Psoas muscle (tissue), 8 donors: ENCODE data around the gene MCRIP2. TPM values are rescaled to one million over a fixed set of nuclear protein-coding genes. Genes with fewer than 3 reads are reported as not detected.

Experiments
- ATAC-seq, 4 donors: fragments of 200-7000 bp; cut with Tn5 transposase; one replicate each; pipeline ENCODE4 v1.9.1; 2020; ENCODE audit warnings: moderate library complexity in 3 of 4, mild to moderate bottlenecking in 2 of 4
- DNase-seq, 2 donors: peaks; one replicate each; pipeline ENCODE4 v3.0.0-alpha.2; 2020
- H3K27ac ChIP-seq: fragments of 200-600 bp; one replicate; pipeline ENCODE4 v1.8.0; 2022
- H3K27me3 ChIP-seq, 3 donors: fragments of 200-600 bp in 1 of 3; one replicate each; pipeline versions ENCODE4 v1.6.1 to v1.8.0; 2013 to 2022; ENCODE audit warnings: low read length in 2 of 3, mild to moderate bottlenecking in 2 of 3, moderate library complexity in 1 of 3; ENCODE audit not compliant: insufficient read depth in 3 of 3
- H3K36me3 ChIP-seq, 2 donors: fragments of 200-600 bp in 1 of 2; one replicate each; pipeline versions ENCODE4 v1.6.1 to v1.8.0; 2013 to 2022; ENCODE audit warnings: low read depth in 1 of 2, mild to moderate bottlenecking in 1 of 2, moderate library complexity in 1 of 2; ENCODE audit not compliant: insufficient read depth in 1 of 2
- H3K4me1 ChIP-seq: fragments of 200-600 bp; one replicate; pipeline ENCODE4 v1.8.0; 2022
- H3K4me3 ChIP-seq: fragments of 200-600 bp; one replicate; pipeline ENCODE4 v1.8.0; 2022; ENCODE audit warnings: mild to moderate bottlenecking
- H3K9me3 ChIP-seq: fragments of 200-600 bp; one replicate; pipeline ENCODE4 v1.8.0; 2022
- WGBS, 3 donors: extraction: QIAGEN DNeasy Blood & Tissue Kit; methylation state at CpG; one replicate each; pipeline versions ENCODE4 v1.1.6 to v1.1.7; 2013; 5-methylcytosine and 5-hydroxymethylcytosine counted together
- intact Hi-C, 2 donors: fragments of 100-400 bp; cut with DNase I; formaldehyde crosslinking; loops; one replicate each; pipeline versions ENCODE4 v1.11.0 to v1.14.2; 2022
- polyA plus RNA-seq, 3 donors: library from polyadenylated mRNA; stranded (reverse); fragments of 200-250 nt; gene quantifications; one replicate each; pipeline ENCODE4 v1.2.3, GENCODE V29; 2013
- total RNA-seq, 4 donors: library from RNA; stranded (reverse); fragmentation: NEBNext Ultra II Directional in 2 of 4; extraction: Animal tissue kit (Norgen Biotek cat#: 25700) in 2 of 4; gene quantifications; one replicate each; pipeline versions ENCODE4 v1.2.1 to v1.2.4, GENCODE V29; 2021 to 2023
- TF ChIP-seq, protein P1 (sequence below): fragments of 200-600 bp; IDR thresholded peaks from one replicate; pipeline ENCODE4 v1.8.0; 2022; ENCODE audit warnings: antibody characterized with exemption
- donor health status: healthy with polysubstance abuse.
- donor health status: DM: no; HTN: no; CAD: no; lungs with moderate emphysema.
- donor health status: Bipolar disorder and iron deficiency.
- donor health status: healthy.
- donor health status: DM: yes; HTN: yes; CAD: no.
- donor health status: DM: no; HTN: no; CAD: no.
- donor health status: DM: no; HTN: no; CAD: no.
- donor health status: DM: yes; HTN: yes; CAD: no.

Gene MCRIP2
- total and polyA plus RNA-seq, 7 donors, result 61.6 to 124 (median 80.2) TPM

DNA sequence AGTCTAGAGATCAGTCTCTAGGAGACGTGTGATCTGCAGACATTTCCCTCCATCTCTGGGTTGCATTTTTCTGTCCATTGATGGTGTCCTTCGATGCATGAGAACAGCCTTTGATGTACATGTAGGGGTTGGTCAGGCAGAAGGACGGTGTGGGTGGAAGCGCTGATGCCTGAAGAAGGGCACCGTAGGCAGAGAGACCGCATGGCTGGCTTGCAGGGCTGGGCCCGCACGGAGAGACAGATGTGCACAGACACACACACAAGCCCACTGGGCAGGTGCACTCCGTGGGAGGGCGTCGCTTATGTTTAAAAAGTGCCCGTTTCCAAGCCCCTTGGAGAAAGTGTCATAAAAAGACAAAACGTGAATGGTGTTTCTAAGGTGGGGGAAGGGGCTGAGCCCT lies 26.5 kb upstream of the MCRIP2 start:
- Histone ChIP-seq H3K4me3 (no peak overlapping the region), H3K4me1 (peaks cover 11% of the 10 kb centered on the region), H3K9me3 (no peaks in the 10 kb centered on the region), H3K36me3 (peaks cover 0 to 22% of the 10 kb centered on the region in 2 donors), H3K27me3 (no peaks in the 10 kb centered on the region), H3K27ac (no peak overlapping the region)
- intact Hi-C loops, result loop anchor here in 1 of 2 donors (5.0 kb wide), 1 partner anchor 38 kb away; no protein-coding TSS in a partner anchor
- TF ChIP-seq, protein P1, sequence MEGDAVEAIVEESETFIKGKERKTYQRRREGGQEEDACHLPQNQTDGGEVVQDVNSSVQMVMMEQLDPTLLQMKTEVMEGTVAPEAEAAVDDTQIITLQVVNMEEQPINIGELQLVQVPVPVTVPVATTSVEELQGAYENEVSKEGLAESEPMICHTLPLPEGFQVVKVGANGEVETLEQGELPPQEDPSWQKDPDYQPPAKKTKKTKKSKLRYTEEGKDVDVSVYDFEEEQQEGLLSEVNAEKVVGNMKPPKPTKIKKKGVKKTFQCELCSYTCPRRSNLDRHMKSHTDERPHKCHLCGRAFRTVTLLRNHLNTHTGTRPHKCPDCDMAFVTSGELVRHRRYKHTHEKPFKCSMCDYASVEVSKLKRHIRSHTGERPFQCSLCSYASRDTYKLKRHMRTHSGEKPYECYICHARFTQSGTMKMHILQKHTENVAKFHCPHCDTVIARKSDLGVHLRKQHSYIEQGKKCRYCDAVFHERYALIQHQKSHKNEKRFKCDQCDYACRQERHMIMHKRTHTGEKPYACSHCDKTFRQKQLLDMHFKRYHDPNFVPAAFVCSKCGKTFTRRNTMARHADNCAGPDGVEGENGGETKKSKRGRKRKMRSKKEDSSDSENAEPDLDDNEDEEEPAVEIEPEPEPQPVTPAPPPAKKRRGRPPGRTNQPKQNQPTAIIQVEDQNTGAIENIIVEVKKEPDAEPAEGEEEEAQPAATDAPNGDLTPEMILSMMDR, result no peak
- ATAC-seq (no peak), DNase-seq (no peak)
- WGBS, 3 donors, result 92 to 93% (median 92%) methylated on average over 13 of the region's 13 CpGs

DNA sequence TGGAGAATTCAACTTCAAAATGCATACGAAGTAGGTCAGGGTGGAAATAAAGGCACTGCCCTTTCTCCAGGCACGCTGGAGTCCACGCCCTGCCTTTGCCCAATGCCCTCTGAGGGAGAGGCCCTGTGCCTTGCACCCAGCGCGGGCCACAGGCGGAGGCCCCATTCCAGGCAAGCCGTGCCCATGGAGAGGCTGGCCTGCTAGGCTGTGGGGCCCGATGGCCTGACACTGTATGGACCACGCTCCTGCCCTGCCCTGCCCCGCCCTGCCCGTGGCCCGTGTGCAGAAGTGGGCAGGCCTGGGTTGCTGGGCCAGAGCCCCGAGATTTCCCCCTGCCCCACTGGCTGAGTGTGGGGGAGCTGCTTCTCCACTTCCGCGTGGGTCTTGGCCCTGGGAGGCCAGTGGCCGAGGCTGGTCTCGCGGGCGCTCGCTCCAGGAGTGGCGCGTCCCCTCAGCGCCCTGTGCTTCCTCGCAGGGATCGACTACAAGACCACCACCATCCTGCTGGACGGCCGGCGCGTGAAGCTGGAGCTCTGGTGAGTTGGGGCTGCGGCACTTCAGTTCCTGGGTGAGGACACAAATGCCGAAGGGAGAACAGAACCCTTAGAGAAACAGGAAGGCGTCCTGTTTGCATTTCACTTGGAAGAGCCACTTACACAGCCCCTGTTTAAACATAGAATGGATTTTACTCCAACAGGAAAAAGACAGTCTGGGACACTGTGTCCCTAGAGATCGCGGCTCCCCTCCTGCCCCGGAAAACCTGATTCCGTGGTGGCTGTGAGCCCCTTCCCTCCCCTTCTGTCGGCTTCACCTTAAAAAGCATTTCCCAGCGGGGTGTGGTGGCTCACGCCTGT lies 24.7 kb upstream of the MCRIP2 start:
- TF ChIP-seq, protein P1, result no peak
- Histone ChIP-seq H3K4me1 (no peaks in the 10 kb centered on the region), H3K4me3 (no peak overlapping the region), H3K27ac (no peak overlapping the region), H3K36me3 (peaks cover 0 to 22% of the 10 kb centered on the region in 2 donors), H3K27me3 (no peaks in the 10 kb centered on the region), H3K9me3 (no peaks in the 10 kb centered on the region)
- intact Hi-C loops, result loop anchor here in 1 of 2 donors (5.0 kb wide), 1 partner anchor 40 kb away; no protein-coding TSS in a partner anchor
- ATAC-seq (peak in 3 of 4 donors; percentile 15 to 41 (median 30)), DNase-seq (no peak)
- 92 to 94% (median 94%) methylated on average over 38 to 39 of the region's 39 CpGs for WGBS, 3 donors

GRCh38 chr16:617855-618254 lies 23.8 kb upstream of the MCRIP2 start:
- intact Hi-C loops, result loop anchor here in 1 of 2 donors (5.0 kb wide), 1 partner anchor 41 kb away; no protein-coding TSS in a partner anchor
- H3K4me1 ChIP-seq, result no peaks in the 10 kb centered on the region
- 84 to 87% (median 86%) methylated on average over 16 of the region's 16 CpGs for WGBS, 3 donors
- TF ChIP-seq, protein P1, result no peak
- no peak overlapping the region for H3K27ac ChIP-seq
- ATAC-seq (no peak), DNase-seq (no peak)
- no peaks in the 10 kb centered on the region for H3K9me3 ChIP-seq
- H3K36me3 ChIP-seq, result peaks cover 0 to 22% of the 10 kb centered on the region in 2 donors
- no peaks in the 10 kb centered on the region for H3K27me3 ChIP-seq
- H3K4me3 ChIP-seq, result no peak overlapping the region

DNA sequence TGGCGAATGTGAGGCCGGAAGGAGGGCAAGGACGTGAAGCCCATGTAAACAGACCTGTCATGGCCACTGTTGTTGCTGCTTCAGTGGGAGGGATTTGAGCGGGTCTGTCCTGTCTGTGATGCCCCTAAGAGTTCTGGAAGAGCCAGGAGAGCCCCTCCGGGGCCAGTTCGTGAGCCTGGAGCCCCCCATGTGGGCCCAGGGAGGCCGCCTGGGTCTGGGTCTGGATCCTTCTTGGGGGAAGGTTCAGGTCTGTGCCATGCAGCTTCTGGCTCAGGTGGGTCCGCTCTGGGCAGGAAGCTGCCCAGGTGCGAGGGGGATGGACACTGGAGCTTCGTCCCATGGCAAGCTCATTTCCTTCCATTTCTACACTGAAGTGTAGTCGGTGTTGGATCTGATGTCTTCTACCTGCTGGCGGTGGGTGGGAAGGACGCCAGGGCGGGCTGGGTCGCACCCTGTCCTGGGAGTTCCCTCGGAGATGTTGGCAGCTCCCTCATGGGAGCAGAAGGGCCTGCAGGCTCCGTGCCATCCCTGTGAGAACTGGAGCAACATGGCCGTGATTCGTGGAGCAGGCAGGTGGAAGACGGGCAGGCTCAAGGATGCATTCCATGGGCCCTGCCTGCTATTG lies 22.0 kb upstream of the MCRIP2 start:
- Histone ChIP-seq H3K4me1 (no peaks in the 10 kb centered on the region), H3K27ac (no peak overlapping the region), H3K36me3 (peaks cover 0 to 22% of the 10 kb centered on the region in 2 donors), H3K4me3 (no peak overlapping the region), H3K9me3 (no peaks in the 10 kb centered on the region), H3K27me3 (no peaks in the 10 kb centered on the region)
- ATAC-seq (no peak), DNase-seq (no peak)
- intact Hi-C loops, result loop anchor here in 1 of 2 donors (5.0 kb wide), 1 partner anchor 42 kb away; no protein-coding TSS in a partner anchor
- TF ChIP-seq, protein P1, result no peak
- WGBS, 3 donors, result 85 to 93% (median 89%) methylated on average over 20 of the region's 20 CpGs
